Tibial artery (tissue), 4 donors: ENCODE measurements around the gene PLSCR2.

Source experiments
- DNase-seq, 2 donors: peaks; one replicate each; pipeline ENCODE4 v3.0.0-alpha.2; 2019
- H3K27ac ChIP-seq, 2 donors: fragments of 200-600 bp; sonication (generic) in 1 of 2; 1 replicate in 1 of 2; 2 replicates in 1 of 2; pipeline ENCODE4 v1.5.1; 2018 to 2019; ENCODE audit warnings: mild to moderate bottlenecking in 1 of 2
- H3K27me3 ChIP-seq, 2 donors: fragments of 200-600 bp; sonication (generic) in 1 of 2; one replicate each; pipeline versions ENCODE4 v1.5.1 to v1.6.0; 2016 to 2019
- H3K36me3 ChIP-seq, 3 donors: fragments of 200-600 bp; sonication (generic) in 2 of 3; one replicate each; pipeline ENCODE4 v1.5.1; 2016 to 2019; ENCODE audit warnings: mild to moderate bottlenecking in 2 of 3
- H3K4me1 ChIP-seq, 4 donors: fragments of 200-600 bp; sonication (generic) in 2 of 4; 1 replicate in 3 of 4; 2 replicates in 1 of 4; pipeline ENCODE4 v1.5.1; 2016 to 2019
- H3K4me3 ChIP-seq, 2 donors: fragments of 200-600 bp; sonication (generic) in 1 of 2; 1 replicate in 1 of 2; 2 replicates in 1 of 2; pipeline ENCODE4 v1.5.1; 2018 to 2019; ENCODE audit warnings: mild to moderate bottlenecking in 2 of 2
- H3K9me3 ChIP-seq, 3 donors: fragments of 200-600 bp; sonication (generic) in 1 of 3; one replicate each; pipeline ENCODE4 v1.5.1; 2016 to 2019
- intact Hi-C: fragments of 100-400 bp; cut with DNase I; formaldehyde crosslinking; loops from one replicate; pipeline ENCODE4 v1.15.0; 2023; ENCODE audit warnings: low total_unique reads
- TF ChIP-seq, protein P1 (sequence below), 2 experiments: fragments of 200-600 bp in 1 of 2; fragments of 450-650 bp in 1 of 2; IDR thresholded peaks; one replicate each; pipeline ENCODE4 v1.5.1; 2017 to 2019; ENCODE audit warnings: antibody characterized with exemption in 2 of 2, mild to moderate bottlenecking in 1 of 2, moderate library complexity in 1 of 2

The PLSCR2 gene

DNA sequence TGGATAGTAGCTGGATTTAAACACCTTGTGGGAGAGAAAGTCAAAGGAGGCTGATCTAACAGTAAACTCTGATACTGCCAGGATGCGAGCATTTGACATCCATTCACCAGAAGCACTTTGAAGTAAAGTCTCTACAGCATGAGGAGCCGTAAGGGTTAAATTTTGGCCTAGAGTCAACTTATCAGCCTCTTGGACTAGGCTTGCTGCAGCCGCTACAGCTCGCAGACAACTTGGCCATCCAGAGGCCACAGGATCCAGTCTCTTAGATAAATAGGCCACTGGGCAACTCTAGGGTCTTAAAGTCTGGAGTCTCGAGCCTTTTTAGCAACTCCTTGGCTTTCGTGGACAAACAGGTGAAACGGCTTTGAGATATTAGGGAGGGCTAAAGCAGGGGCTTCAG, 61.4 kb downstream of the PLSCR2 start:
- Histone ChIP-seq H3K27ac (no peak overlapping the region), H3K4me3 (no peak overlapping the region), H3K9me3 (no peaks in the 10 kb centered on the region), H3K27me3 (no peaks in the 10 kb centered on the region), H3K36me3 (no peaks in the 10 kb centered on the region), H3K4me1 (no peaks in the 10 kb centered on the region)
- TF ChIP-seq, protein P1, sequence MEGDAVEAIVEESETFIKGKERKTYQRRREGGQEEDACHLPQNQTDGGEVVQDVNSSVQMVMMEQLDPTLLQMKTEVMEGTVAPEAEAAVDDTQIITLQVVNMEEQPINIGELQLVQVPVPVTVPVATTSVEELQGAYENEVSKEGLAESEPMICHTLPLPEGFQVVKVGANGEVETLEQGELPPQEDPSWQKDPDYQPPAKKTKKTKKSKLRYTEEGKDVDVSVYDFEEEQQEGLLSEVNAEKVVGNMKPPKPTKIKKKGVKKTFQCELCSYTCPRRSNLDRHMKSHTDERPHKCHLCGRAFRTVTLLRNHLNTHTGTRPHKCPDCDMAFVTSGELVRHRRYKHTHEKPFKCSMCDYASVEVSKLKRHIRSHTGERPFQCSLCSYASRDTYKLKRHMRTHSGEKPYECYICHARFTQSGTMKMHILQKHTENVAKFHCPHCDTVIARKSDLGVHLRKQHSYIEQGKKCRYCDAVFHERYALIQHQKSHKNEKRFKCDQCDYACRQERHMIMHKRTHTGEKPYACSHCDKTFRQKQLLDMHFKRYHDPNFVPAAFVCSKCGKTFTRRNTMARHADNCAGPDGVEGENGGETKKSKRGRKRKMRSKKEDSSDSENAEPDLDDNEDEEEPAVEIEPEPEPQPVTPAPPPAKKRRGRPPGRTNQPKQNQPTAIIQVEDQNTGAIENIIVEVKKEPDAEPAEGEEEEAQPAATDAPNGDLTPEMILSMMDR (IDR thresholded peaks at IDR 0.05) = no peak
- intact Hi-C loops = no loop called here
- DNase-seq = no peak

DNA sequence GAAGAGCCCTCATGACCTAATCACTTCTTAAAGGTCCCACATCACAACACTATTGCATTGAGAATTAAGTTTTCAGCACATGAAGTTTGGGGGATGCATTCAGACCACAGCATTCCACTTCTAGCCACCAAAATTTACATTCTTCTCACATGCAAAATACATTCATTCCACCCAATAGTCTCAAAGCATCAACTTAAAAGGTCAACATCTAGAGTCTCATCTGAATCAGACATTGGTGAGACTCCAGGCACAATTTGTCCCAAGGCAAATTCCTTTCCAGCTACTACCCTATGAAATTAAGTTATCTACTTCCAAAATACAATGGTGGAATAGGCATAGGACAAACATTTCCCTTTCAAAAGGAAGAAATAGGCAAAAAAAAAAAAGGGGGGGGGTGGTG, 64.9 kb downstream of the PLSCR2 start:
- DNase-seq = no peak
- Histone ChIP-seq H3K4me3 (no peak overlapping the region), H3K4me1 (no peaks in the 10 kb centered on the region), H3K36me3 (no peaks in the 10 kb centered on the region), H3K9me3 (no peaks in the 10 kb centered on the region), H3K27me3 (no peaks in the 10 kb centered on the region), H3K27ac (no peak overlapping the region)
- intact Hi-C loops = no loop called here
- TF ChIP-seq, protein P1 (IDR thresholded peaks at IDR 0.05) = no peak

DNA sequence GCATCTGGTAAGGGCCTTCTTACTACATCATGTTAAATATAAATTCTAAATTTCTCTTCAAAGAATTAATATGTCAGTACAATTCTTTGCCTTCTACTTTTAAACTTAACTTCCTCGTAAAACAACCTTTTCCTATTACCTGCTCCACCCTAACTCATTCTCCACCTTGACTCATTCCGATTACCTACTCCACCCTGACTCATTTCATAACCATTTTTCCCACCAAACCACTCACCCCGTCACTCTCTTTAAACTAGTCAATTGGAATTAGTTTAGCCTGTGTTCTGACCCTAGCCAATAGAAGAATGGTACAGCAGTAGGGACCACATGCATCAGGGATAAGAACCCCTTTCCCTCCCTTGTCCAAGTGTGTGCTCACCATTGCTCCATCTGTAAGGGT, 65.6 kb downstream of the PLSCR2 start:
- Histone ChIP-seq H3K27ac (no peak overlapping the region), H3K4me3 (no peak overlapping the region), H3K36me3 (no peaks in the 10 kb centered on the region), H3K4me1 (no peaks in the 10 kb centered on the region), H3K27me3 (no peaks in the 10 kb centered on the region), H3K9me3 (no peaks in the 10 kb centered on the region)
- no peak for DNase-seq
- TF ChIP-seq, protein P1 (IDR thresholded peaks at IDR 0.05) = no peak
- intact Hi-C loops = no loop called here

DNA sequence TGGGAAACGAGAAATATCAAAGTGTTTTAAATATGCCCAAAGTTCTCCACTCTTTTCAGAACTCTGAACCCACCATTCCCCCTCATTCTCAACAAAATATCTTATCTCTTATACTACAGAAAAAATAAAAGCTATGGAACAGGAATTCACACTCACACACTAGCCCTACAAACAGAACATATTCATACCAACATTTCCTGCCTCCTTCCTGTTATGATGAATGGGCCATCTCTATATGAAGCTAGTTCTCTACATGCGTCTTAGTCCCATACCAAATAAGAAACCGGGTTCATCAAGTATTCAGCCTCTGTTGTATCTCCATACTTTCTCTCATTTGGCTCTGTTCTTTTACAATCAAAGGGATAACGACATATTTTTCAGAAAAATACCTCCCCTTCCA, 72.6 kb downstream of the PLSCR2 start:
- no peak overlapping the region for H3K27ac ChIP-seq
- intact Hi-C loops = no loop called here
- no peak overlapping the region for H3K4me3 ChIP-seq
- no peaks in the 10 kb centered on the region for H3K27me3 ChIP-seq
- DNase-seq = no peak
- no peaks in the 10 kb centered on the region for H3K9me3 ChIP-seq
- H3K36me3 ChIP-seq = no peaks in the 10 kb centered on the region
- TF ChIP-seq, protein P1 (IDR thresholded peaks at IDR 0.05) = no peak
- no peaks in the 10 kb centered on the region for H3K4me1 ChIP-seq

DNA sequence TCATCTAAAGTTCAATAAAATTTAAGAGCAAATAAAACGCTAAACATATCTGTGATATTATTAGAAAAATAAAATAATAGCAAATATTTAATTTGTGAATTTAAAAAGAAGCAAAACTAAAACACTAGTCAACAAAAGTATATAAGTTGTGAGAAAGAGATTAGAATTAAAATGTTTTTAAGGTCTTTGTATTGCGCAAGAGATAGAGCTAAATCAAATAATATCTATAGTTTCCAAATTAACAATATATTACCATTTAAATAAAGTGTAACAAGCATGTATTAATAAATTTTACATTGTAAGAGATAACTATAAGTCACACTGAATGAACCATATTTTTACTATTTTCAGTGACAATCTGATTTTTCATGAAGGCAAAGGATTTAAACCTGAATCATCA, 74.2 kb downstream of the PLSCR2 start:
- H3K4me3 ChIP-seq = no peak overlapping the region
- H3K27me3 ChIP-seq = no peaks in the 10 kb centered on the region
- H3K9me3 ChIP-seq = no peaks in the 10 kb centered on the region
- no peaks in the 10 kb centered on the region for H3K36me3 ChIP-seq
- TF ChIP-seq, protein P1 (IDR thresholded peaks at IDR 0.05) = no peak
- no peak for DNase-seq
- intact Hi-C loops = no loop called here
- H3K27ac ChIP-seq = no peak overlapping the region
- peaks cover 0 to 10% (median 3%) of the 10 kb centered on the region in 4 donors for H3K4me1 ChIP-seq

DNA sequence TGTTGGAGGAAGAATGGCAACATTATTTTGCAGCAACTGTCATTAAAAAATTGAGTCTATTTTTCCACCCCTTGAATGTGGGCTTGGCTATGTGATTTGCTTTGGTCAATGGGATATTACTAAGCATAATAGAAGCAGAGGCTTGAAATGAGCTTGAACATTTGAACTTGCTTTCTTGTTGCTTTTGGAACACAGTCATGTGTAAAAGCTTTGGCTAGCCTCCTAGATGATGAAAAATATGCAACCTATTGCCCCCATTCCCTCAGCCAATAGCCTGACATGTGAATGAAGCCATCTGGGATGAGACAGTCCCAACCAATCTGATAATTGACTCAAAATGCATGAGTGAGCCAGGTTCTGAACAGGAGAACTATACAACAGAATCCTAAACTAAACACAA, 78.4 kb downstream of the PLSCR2 start:
- no peaks in the 10 kb centered on the region for H3K27me3 ChIP-seq
- H3K36me3 ChIP-seq = no peaks in the 10 kb centered on the region
- H3K4me1 ChIP-seq = peaks cover 0 to 10% (median 3%) of the 10 kb centered on the region in 4 donors
- H3K9me3 ChIP-seq = no peaks in the 10 kb centered on the region
- no peak overlapping the region for H3K27ac ChIP-seq
- TF ChIP-seq, protein P1 (IDR thresholded peaks at IDR 0.05) = no peak
- H3K4me3 ChIP-seq = no peak overlapping the region
- intact Hi-C loops = no loop called here
- DNase-seq = no peak
